ENCODE data around the gene DENND1A. TPM values are rescaled to one million over a fixed set of nuclear protein-coding genes. Genes with fewer than 3 reads are reported as not detected.

Gene DENND1A
- total RNA-seq, 1 experiment from 2014 or later: 13.0 TPM

DNA sequence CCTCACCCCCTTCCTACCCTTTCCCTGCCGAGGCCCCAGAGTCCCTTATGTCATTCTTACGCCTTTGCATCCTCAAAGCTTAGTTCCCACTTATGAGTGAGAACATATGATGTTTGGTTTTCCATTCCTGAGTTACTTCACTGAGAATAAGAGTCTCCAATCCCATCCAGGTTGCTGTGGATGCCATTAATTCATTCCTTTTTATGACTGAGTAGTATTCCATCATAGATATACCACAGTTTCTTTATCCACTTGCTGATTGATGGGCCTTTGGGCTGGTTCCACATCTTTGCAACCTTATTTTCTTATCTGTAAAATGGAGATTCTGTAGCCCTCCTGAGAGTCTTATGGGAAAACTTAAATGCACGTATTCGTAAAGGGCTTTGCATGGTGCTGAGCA, 537.1 kb downstream of the DENND1A start:
- no peaks in the 10 kb centered on the region for H3K4me1 Mint-ChIP-seq (ENCODE audit: low read depth, unreplicated experiment)
- H3K27ac Mint-ChIP-seq (ENCODE audit: unreplicated experiment): no peak overlapping the region
- intact Hi-C loops (cut with micrococcal nuclease; ENCODE audit: unreplicated experiment): no loop called here
- no peak for DNase-seq
- H3K27me3 Mint-ChIP-seq (ENCODE audit: unreplicated experiment): no peaks in the 10 kb centered on the region
- H3K4me3 Mint-ChIP-seq (ENCODE audit: low read depth, unreplicated experiment): no peak overlapping the region
- no peaks in the 10 kb centered on the region for H3K9me3 Mint-ChIP-seq (ENCODE audit: low read depth, unreplicated experiment)
- H3K36me3 Mint-ChIP-seq (ENCODE audit: insufficient read depth, unreplicated experiment): no peaks in the 10 kb centered on the region
- TF ChIP-seq, protein P1, sequence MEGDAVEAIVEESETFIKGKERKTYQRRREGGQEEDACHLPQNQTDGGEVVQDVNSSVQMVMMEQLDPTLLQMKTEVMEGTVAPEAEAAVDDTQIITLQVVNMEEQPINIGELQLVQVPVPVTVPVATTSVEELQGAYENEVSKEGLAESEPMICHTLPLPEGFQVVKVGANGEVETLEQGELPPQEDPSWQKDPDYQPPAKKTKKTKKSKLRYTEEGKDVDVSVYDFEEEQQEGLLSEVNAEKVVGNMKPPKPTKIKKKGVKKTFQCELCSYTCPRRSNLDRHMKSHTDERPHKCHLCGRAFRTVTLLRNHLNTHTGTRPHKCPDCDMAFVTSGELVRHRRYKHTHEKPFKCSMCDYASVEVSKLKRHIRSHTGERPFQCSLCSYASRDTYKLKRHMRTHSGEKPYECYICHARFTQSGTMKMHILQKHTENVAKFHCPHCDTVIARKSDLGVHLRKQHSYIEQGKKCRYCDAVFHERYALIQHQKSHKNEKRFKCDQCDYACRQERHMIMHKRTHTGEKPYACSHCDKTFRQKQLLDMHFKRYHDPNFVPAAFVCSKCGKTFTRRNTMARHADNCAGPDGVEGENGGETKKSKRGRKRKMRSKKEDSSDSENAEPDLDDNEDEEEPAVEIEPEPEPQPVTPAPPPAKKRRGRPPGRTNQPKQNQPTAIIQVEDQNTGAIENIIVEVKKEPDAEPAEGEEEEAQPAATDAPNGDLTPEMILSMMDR (IDR thresholded peaks at IDR 0.05; ENCODE audit: unreplicated experiment): no peak
- no TSS peak for BruUV-seq (replicated peaks)
- CTCF ChIA-PET: no interaction called here

DNA sequence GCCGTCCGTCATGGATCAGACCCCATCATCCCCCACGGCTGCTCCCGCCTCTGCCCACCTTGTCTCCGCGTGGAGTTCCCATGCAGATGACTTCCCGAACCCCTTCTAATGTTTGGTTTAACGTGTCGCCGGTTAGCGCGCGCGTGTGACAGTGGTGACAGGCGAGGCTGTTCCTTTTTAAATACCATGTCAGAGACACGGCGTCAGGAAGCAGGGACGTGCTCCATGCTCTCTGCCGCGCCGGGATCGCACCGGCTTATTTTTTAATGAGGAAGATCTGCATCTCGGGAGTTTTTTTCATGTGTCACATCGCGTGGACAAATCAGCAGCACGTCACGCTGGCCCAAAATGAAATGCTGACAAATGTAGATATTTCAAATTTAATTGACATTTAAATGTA, 538.0 kb downstream of the DENND1A start:
- Mint-ChIP-seq H3K27ac (ENCODE audit: unreplicated experiment) (no peak overlapping the region), H3K27me3 (ENCODE audit: unreplicated experiment) (no peaks in the 10 kb centered on the region), H3K4me1 (ENCODE audit: low read depth, unreplicated experiment) (no peaks in the 10 kb centered on the region), H3K4me3 (ENCODE audit: low read depth, unreplicated experiment) (no peak overlapping the region), H3K9me3 (ENCODE audit: low read depth, unreplicated experiment) (no peaks in the 10 kb centered on the region), H3K36me3 (ENCODE audit: insufficient read depth, unreplicated experiment) (no peaks in the 10 kb centered on the region)
- TF ChIP-seq, protein P1 (IDR thresholded peaks at IDR 0.05; ENCODE audit: unreplicated experiment): no peak
- no TSS peak for BruUV-seq (replicated peaks)
- intact Hi-C loops (cut with micrococcal nuclease; ENCODE audit: unreplicated experiment): no loop called here
- DNase-seq: no peak
- CTCF ChIA-PET: no interaction called here

DNA sequence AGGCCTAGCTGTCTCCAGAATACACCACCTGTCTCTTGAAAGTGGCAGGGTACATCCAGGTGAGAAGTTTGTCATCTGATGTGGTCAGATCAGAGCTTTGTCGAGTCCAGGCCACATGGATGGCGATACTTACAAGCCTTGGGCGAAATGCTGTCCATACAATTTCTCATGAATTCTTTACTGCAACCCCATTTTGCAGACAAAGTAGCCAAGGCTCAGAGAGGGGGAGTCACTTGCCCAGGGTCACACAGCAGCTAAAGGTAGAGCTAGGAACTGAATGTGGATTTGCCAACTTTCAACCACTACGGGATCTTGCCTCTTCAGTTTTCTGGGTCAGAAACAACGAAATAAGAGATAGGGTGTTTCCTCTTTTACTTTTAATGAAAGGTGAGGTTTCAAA, 538.7 kb downstream of the DENND1A start:
- H3K4me3 Mint-ChIP-seq (ENCODE audit: low read depth, unreplicated experiment): no peak overlapping the region
- H3K27me3 Mint-ChIP-seq (ENCODE audit: unreplicated experiment): no peaks in the 10 kb centered on the region
- no peaks in the 10 kb centered on the region for H3K9me3 Mint-ChIP-seq (ENCODE audit: low read depth, unreplicated experiment)
- H3K4me1 Mint-ChIP-seq (ENCODE audit: low read depth, unreplicated experiment): no peaks in the 10 kb centered on the region
- BruUV-seq (replicated peaks): no TSS peak
- TF ChIP-seq, protein P1 (IDR thresholded peaks at IDR 0.05; ENCODE audit: unreplicated experiment): no peak
- intact Hi-C loops (cut with micrococcal nuclease; ENCODE audit: unreplicated experiment): no loop called here
- no peaks in the 10 kb centered on the region for H3K36me3 Mint-ChIP-seq (ENCODE audit: insufficient read depth, unreplicated experiment)
- DNase-seq: no peak
- H3K27ac Mint-ChIP-seq (ENCODE audit: unreplicated experiment): no peak overlapping the region
- CTCF ChIA-PET: no interaction called here

DNA sequence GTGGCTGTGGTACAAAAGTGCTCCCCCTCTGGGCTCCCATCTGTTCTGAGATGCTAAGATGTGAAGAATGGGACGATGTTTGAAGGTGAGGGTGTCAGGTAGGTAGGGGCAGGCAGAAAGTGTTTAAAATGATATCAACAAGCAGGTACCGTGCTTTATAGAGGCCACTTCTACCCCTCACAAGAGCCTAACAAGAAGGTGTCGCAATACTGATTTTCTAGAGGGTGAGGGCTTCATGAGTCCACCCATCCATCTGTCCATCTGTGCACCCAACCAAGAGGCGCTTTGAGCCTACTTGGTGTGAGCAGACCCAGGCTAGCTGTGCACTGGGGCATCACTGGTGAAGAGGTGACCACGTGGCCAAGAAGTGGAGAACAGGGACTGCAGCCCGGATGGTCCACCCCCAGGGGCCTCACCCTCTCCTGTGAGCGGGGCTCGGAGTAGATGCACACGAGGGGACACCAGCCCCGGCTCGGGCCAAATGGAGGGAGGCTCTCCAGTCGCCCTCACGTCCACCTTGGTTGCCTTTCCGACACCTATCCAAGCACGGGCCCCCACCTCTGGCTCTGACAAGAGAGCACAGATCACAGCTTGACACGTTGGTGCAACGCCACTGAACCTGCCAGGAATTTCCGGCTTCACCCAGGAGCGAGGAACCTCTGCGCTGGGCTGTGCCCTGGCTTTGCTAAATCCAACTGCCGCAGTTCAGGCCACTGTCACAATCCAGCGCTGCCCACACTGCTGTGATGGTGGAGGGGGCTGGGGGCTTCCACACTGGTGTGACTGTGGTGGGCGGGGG, 539.4 kb downstream of the DENND1A start:
- Mint-ChIP-seq H3K36me3 (ENCODE audit: insufficient read depth, unreplicated experiment) (no peaks in the 10 kb centered on the region), H3K4me1 (ENCODE audit: low read depth, unreplicated experiment) (no peaks in the 10 kb centered on the region), H3K4me3 (ENCODE audit: low read depth, unreplicated experiment) (no peak overlapping the region), H3K27me3 (ENCODE audit: unreplicated experiment) (no peaks in the 10 kb centered on the region), H3K27ac (ENCODE audit: unreplicated experiment) (no peak overlapping the region), H3K9me3 (ENCODE audit: low read depth, unreplicated experiment) (no peaks in the 10 kb centered on the region)
- DNase-seq: no peak
- intact Hi-C loops (cut with micrococcal nuclease; ENCODE audit: unreplicated experiment): no loop called here
- CTCF ChIA-PET: no interaction called here
- BruUV-seq (replicated peaks): no TSS peak
- TF ChIP-seq, protein P1 (IDR thresholded peaks at IDR 0.05; ENCODE audit: unreplicated experiment): no peak

Measured in Calu3 (cell line).